Colonic mucosa (tissue), 4 donors: ENCODE measurements around the gene BRINP1. TPM values are rescaled to one million over a fixed set of nuclear protein-coding genes. Genes with fewer than 3 reads are reported as not detected.

ENCODE experiments used
- DNase-seq: peaks from one replicate; pipeline ENCODE4 v3.0.0-alpha.2; 2020
- H3K27ac ChIP-seq: fragments of 200-600 bp; one replicate; pipeline ENCODE4 v1.8.0; 2021
- H3K27me3 ChIP-seq: fragments of 200-600 bp; one replicate; pipeline ENCODE4 v1.8.0; 2021
- H3K36me3 ChIP-seq: fragments of 200-600 bp; one replicate; pipeline ENCODE4 v1.8.0; 2021
- H3K4me1 ChIP-seq: fragments of 200-600 bp; one replicate; pipeline ENCODE4 v1.8.0; 2021; ENCODE audit warnings: mild to moderate bottlenecking
- H3K4me3 ChIP-seq: fragments of 200-600 bp; one replicate; pipeline ENCODE4 v1.8.0; 2021
- H3K9ac ChIP-seq, 2 donors: one replicate each; pipeline ENCODE4 v1.7.0; 2013; ENCODE audit warnings: control low read depth in 2 of 2, low read depth in 2 of 2, low read length in 2 of 2
- H3K9me3 ChIP-seq: fragments of 200-600 bp; one replicate; pipeline ENCODE4 v1.8.0; 2021
- intact Hi-C: fragments of 100-400 bp; cut with DNase I; formaldehyde crosslinking; loops from one replicate; pipeline ENCODE4 v1.14.1; 2022
- total RNA-seq, 2 donors: library from RNA; stranded (reverse); fragmentation: NEBNext Ultra II Directional in 1 of 2; extraction: Animal tissue kit (Norgen Biotek cat#: 25700) in 1 of 2; gene quantifications; one replicate each; pipeline ENCODE4 v1.2.1, GENCODE V29; 2021
- TF ChIP-seq, protein P1 (sequence below): fragments of 200-600 bp; IDR thresholded peaks from one replicate; pipeline ENCODE4 v1.8.0; 2022; ENCODE audit warnings: antibody characterized with exemption, mild to moderate bottlenecking
- donor health status: healthy.
- donor health status: DM: no; HTN: no; CAD: no.
- donor health status: DM: no; HTN: no; CAD: no.

The BRINP1 gene, protein sequence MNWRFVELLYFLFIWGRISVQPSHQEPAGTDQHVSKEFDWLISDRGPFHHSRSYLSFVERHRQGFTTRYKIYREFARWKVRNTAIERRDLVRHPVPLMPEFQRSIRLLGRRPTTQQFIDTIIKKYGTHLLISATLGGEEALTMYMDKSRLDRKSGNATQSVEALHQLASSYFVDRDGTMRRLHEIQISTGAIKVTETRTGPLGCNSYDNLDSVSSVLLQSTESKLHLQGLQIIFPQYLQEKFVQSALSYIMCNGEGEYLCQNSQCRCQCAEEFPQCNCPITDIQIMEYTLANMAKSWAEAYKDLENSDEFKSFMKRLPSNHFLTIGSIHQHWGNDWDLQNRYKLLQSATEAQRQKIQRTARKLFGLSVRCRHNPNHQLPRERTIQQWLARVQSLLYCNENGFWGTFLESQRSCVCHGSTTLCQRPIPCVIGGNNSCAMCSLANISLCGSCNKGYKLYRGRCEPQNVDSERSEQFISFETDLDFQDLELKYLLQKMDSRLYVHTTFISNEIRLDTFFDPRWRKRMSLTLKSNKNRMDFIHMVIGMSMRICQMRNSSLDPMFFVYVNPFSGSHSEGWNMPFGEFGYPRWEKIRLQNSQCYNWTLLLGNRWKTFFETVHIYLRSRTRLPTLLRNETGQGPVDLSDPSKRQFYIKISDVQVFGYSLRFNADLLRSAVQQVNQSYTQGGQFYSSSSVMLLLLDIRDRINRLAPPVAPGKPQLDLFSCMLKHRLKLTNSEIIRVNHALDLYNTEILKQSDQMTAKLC
- total RNA-seq = under 1 TPM; 0.10 to 0.13 TPM

DNA sequence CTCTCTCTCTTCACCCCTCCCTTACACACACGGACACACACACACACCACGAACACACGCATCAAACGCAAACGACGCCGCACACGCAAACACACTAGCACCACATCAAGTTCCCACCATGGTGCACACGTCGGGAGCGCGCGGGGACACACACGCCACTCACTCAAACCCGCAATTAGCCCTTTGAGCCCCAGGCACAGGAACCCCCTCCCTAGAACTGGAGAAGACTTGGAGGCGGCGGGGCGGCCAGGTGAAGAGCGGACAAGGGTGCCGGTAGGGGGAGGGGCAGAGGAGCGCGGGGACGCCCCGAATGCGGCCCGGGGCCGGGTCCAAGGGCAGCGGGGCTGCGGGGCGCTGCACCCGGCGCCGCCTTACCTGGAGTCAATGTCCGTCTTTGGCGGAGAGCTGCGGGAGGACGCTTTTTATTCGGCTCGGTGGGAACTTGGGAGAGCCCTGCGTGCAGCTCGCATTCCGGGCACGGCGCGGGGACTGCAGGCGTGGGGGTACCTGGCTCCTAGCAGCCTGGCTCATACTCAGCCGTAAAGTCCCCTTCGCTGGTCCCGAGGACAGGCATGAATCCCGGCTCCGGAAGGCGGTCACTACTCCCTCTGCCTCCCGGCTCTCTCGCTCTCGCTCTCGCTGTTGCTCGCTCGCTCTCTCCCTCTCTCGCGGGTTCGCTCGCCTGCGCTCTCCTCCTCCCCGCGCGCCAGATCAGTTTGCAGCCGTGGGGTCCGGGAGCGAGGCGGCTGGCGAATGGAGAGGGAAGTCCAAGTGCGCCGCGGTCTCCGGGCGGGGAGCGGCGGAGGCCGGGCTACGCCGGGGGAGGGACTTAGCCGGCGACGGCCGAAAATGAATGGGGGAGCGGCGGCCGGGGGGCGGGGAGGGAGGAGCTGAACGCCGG, at the start of gene BRINP1:
TSS of gene BRINP1 (minus strand) at position 755 of the 901 bp plus-strand sequence. CDS start 56,080 bp downstream, outside the sequence.
- Histone ChIP-seq H3K9me3 (no peaks in the 10 kb centered on the region), H3K27ac (no peak within 1 kb of the TSS), H3K9ac (no peak within 1 kb of the TSS), H3K36me3 (no peaks in the 10 kb centered on the region), H3K4me1 (no peaks in the 10 kb centered on the region), H3K27me3 (peaks cover 26% of the 10 kb centered on the region), H3K4me3 (peak within 1 kb of the TSS; percentile 23)
- TF ChIP-seq, protein P1, sequence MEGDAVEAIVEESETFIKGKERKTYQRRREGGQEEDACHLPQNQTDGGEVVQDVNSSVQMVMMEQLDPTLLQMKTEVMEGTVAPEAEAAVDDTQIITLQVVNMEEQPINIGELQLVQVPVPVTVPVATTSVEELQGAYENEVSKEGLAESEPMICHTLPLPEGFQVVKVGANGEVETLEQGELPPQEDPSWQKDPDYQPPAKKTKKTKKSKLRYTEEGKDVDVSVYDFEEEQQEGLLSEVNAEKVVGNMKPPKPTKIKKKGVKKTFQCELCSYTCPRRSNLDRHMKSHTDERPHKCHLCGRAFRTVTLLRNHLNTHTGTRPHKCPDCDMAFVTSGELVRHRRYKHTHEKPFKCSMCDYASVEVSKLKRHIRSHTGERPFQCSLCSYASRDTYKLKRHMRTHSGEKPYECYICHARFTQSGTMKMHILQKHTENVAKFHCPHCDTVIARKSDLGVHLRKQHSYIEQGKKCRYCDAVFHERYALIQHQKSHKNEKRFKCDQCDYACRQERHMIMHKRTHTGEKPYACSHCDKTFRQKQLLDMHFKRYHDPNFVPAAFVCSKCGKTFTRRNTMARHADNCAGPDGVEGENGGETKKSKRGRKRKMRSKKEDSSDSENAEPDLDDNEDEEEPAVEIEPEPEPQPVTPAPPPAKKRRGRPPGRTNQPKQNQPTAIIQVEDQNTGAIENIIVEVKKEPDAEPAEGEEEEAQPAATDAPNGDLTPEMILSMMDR = no peak
- DNase-seq = peak; percentile 18
- intact Hi-C loops = loop anchor here (10.0 kb wide), 1 partner anchor 1584 kb away; no protein-coding TSS in a partner anchor

DNA sequence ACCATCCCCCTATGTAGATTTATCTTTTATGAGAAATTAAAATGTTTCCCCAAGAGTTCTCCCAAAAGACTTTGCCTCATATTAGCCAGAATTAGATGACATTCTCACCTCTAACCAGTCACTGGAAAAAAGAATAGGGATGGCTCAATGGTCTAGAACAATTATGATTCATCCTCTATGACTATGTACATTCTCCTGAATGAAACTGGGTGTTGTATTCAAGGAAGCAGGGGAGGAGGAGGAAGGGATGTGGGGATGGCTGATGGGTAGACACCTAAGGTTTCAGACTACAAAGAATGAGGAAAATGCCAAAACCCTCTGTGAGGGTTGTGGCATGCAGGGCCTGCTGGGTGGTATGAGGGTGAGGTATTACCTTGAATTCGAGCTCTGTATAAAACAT, 49.5 kb upstream of the BRINP1 start:
- Histone ChIP-seq H3K9ac (no peak overlapping the region), H3K4me1 (no peaks in the 10 kb centered on the region), H3K27me3 (no peaks in the 10 kb centered on the region), H3K36me3 (no peaks in the 10 kb centered on the region), H3K4me3 (no peak overlapping the region), H3K27ac (no peak overlapping the region), H3K9me3 (no peaks in the 10 kb centered on the region)
- TF ChIP-seq, protein P1 = no peak
- no peak for DNase-seq
- intact Hi-C loops = no loop called here

DNA sequence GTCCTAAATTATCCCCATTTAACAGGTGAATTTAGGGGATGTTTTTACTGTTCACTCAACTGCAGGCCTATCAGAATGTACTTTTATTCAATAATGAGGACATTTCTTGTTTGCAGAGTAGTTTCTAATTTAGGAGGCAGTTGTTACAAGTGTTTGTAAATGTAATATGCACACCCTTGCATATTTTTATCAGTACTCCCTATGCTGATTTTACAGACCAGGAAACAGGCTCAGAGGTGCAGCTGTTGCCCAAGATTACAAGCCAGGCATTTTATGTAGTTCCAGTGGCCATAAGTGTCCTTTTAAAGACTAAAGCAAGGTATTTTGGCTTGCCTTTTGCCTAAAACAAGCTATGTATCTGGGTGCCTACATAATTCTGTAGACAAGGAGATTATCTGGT, 47.6 kb upstream of the BRINP1 start:
- no peaks in the 10 kb centered on the region for H3K4me1 ChIP-seq
- H3K27me3 ChIP-seq = no peaks in the 10 kb centered on the region
- intact Hi-C loops = no loop called here
- H3K27ac ChIP-seq = no peak overlapping the region
- H3K9me3 ChIP-seq = no peaks in the 10 kb centered on the region
- DNase-seq = no peak
- H3K9ac ChIP-seq = no peak overlapping the region
- TF ChIP-seq, protein P1 = no peak
- H3K4me3 ChIP-seq = no peak overlapping the region
- no peaks in the 10 kb centered on the region for H3K36me3 ChIP-seq

DNA sequence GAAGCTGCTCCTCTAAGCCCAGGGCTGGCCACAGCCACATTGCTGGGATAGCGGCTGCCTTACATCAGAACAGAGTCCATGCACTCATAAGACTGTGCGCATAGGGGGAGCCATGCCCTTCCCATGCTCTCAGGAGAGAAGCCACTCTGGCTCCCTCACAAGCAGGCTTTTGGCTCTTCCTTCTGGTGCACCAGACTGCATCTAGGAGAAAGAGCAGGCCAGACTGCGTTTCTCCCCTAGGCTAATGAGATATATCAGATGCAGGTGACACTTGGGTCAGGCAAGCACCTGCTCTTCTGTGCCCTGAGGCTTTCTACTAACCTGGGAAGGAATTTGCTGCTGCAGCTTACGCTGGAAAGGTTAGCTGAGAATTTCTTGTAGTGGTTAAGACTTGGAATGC, 43.2 kb upstream of the BRINP1 start:
- intact Hi-C loops = no loop called here
- DNase-seq = no peak
- Histone ChIP-seq H3K27me3 (no peaks in the 10 kb centered on the region), H3K4me1 (no peaks in the 10 kb centered on the region), H3K4me3 (no peak overlapping the region), H3K36me3 (no peaks in the 10 kb centered on the region), H3K9me3 (no peaks in the 10 kb centered on the region), H3K9ac (no peak overlapping the region), H3K27ac (no peak overlapping the region)
- TF ChIP-seq, protein P1 = no peak

DNA sequence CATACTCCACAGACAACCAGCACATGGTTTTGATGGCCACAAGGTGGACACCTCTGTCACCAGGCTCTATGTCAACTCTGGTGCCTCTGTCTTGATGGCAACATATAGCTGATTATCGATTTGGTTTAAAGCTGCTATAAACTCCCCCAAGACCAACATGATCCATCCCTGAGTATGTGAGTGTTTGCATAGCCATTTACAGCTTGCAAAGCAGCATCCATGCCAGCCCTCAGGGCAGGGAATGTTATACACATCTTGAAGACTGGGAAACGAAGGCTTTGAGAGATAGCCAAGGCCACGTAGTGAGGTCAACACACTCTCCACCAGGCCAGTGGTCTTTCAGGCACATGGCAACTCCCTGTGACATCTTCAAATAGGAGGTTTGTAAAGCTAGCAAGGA, 40.3 kb upstream of the BRINP1 start:
- no peaks in the 10 kb centered on the region for H3K4me1 ChIP-seq
- intact Hi-C loops = no loop called here
- H3K4me3 ChIP-seq = no peak overlapping the region
- TF ChIP-seq, protein P1 = no peak
- H3K9ac ChIP-seq = no peak overlapping the region
- no peak for DNase-seq
- no peak overlapping the region for H3K27ac ChIP-seq
- no peaks in the 10 kb centered on the region for H3K9me3 ChIP-seq
- no peaks in the 10 kb centered on the region for H3K27me3 ChIP-seq
- no peaks in the 10 kb centered on the region for H3K36me3 ChIP-seq
